Cardiac fibroblast (primary cell): ENCODE measurements around the gene ELFN1.

Experiments
- DNase-seq, 2 donors: peaks; one replicate each; pipeline versions ENCODE4 v3.0.0 to v3.0.0-alpha.2; 2010; ENCODE audit warnings: low read depth in 2 of 2
- H3K4me3 ChIP-seq, 2 donors: replicated peaks in 1 of 2; 1 replicate in 1 of 2; 2 replicates in 1 of 2; pipeline ENCODE4 v1.5.1; 2011; ENCODE audit warnings: low read depth in 2 of 2, low read length in 2 of 2, mild to moderate bottlenecking in 2 of 2, moderate library complexity in 1 of 2
- TF ChIP-seq, protein P1 (sequence below): IDR thresholded peaks from one replicate; pipeline ENCODE4 v1.5.1; 2011; ENCODE audit warnings: low read depth, mild to moderate bottlenecking, low read length, inconsistent platforms

Gene ELFN1

DNA sequence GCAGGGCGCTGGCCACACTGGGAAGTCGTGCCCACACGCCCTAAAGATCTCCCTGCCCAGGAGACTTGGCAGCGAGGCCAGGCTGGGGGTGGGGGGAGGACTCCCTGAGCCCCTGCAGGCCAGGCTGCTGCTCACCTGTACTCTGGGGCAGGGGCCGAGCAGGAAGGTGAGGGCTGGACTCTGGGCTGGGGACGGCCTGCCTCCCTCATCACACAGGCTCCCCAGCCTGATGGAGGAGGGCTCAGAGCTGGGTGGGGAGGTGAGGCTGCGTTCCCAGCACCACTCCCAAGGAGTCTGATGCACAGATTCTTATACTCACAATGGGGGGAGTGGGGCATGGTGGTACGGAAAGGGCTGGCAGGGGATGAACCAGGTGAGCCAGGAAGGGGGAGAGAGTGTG lies 71.2 kb downstream of the ELFN1 start:
- no peak for DNase-seq
- TF ChIP-seq, protein P1, sequence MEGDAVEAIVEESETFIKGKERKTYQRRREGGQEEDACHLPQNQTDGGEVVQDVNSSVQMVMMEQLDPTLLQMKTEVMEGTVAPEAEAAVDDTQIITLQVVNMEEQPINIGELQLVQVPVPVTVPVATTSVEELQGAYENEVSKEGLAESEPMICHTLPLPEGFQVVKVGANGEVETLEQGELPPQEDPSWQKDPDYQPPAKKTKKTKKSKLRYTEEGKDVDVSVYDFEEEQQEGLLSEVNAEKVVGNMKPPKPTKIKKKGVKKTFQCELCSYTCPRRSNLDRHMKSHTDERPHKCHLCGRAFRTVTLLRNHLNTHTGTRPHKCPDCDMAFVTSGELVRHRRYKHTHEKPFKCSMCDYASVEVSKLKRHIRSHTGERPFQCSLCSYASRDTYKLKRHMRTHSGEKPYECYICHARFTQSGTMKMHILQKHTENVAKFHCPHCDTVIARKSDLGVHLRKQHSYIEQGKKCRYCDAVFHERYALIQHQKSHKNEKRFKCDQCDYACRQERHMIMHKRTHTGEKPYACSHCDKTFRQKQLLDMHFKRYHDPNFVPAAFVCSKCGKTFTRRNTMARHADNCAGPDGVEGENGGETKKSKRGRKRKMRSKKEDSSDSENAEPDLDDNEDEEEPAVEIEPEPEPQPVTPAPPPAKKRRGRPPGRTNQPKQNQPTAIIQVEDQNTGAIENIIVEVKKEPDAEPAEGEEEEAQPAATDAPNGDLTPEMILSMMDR = no peak
- H3K4me3 ChIP-seq = no peak overlapping the region

DNA sequence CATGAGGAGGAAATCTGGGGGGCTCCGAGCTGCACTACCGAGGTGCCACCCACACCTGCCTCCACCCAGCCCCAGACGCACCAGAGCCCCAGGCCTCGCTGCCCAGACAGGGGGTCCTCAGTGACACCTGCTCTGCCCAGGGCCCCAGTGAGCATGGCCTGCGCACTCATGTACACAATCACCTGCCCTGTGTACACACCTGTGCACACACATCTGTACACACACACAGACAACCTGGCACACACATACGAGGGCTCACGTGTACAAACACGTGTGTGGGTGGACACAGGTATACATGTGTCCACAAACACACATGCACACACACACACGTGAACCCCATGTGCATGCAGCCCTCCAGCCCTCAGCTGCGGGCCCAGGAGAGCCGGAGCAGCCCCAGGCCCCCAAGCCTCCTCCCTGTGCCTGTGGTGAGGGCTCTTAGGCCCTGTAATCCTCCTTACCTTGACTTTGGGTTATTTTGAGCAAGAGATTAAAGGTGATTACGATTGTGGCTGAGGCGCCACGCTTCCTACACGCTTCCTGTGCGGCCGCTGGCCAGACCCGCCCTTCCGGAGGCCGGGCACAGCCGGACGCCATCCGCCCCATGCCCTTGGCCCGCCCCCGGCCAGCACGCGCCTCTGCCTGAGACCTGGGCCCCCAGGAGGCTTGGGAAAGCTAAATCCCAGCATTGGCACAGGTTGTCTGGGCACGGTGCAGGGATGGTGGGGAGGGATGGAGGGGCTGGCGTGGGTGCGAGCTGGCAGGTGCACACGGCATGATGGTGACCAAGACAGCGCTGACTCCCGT lies 71.9 kb downstream of the ELFN1 start:
- TF ChIP-seq, protein P1 = no peak
- DNase-seq = no peak
- H3K4me3 ChIP-seq = no peak overlapping the region

DNA sequence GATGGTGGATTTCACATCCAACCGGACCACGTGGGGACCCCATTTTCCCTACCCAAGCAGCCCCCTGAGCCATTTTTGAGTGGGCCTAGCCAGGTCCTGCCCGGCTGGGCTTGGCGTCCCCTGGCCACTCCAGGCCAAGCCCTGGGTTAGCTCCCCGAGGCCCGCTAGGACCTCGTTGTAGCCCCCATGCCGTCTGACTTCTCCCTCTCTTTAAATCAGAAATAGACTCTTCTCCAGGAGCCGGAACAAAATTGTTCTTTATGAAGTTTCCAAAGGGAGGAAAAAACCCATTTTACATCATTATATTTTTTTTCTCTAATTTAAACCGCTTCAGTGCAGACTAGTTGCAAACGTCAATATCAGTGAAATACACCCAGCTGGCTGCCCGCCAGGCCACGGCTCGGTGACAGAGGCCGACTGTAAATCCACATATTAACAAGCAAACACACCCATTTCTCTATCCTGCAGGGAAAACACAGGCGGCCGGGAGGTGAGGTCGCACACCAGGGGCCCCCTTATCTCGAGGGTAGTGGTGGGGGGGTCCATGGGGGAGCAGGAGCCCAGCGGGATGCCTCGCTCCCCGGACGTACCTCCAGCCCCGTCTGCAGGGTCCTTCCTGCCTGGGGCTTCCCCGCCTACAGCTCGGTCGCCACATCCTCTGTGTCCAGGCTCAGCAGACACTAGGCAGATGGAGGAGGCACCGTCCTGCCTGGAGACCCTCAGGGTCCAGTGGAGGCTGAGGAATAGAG lies 72.7 kb downstream of the ELFN1 start:
- DNase-seq = peak; percentile 39 to 43
- H3K4me3 ChIP-seq = no peak overlapping the region
- TF ChIP-seq, protein P1 = no peak

DNA sequence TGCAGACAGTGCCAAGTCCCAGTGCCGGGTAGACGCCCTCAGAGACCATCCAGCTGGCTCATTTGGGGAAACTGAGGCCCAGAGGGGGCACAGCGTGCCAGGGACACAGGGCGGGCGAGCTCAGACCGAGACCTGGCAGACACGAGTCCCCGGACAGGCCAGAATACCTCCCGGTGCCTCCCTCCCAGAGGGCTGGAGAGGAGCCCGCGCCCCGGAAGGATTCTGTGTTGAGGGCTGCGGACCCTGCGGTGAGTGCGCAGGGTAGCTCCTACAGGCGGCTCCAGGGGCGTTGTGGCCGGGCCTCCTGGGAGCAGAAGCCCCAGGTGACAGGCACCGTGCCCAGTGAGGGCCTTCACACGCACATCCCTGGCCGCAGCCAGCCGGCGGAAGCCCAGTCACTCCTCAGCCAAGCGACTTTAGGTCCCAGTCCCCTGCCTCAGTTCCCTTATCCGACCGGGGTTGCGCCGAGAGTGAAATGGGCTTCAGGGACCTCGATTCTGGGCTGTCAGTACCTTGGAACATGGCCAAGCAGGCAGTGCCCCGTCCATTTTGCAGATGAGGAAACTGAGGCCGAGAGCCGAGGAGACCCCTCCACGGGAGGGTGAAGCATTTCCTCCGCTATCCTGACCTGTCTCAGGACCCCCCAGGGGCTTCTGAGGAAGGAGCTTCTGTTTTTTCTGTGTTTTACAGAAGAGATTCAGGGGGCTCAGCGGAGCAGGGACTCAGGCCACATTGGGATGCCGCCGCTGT lies 73.6 kb downstream of the ELFN1 start:
- no peak overlapping the region for H3K4me3 ChIP-seq
- DNase-seq = no peak
- TF ChIP-seq, protein P1 = no peak

DNA sequence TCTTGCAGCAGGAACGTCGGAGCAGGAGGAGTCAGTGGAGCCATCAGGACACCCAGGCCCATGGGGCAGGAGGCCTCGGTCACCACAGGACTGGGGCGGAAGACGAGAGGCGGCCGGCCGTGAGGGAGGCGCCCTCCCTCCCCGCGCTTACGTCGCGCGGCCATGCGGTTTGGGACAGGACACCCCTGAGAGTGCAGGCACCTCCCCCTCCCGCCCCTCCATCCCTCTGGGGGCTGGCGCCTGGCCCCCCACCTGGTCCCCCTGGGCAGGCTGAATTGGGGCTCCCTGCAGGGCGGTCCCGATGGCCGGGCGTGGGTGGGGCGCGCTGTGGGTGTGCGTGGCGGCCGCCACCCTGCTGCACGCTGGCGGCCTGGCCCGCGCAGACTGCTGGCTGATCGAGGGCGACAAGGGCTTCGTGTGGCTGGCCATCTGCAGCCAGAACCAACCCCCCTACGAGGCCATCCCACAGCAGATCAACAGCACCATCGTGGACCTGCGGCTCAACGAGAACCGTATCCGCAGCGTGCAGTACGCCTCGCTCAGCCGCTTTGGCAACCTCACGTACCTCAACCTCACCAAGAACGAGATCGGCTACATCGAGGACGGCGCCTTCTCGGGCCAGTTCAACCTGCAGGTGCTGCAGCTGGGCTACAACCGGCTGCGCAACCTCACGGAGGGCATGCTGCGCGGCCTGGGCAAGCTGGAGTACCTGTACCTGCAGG lies 74.4 kb downstream of the ELFN1 start:
- TF ChIP-seq, protein P1 = no peak
- no peak overlapping the region for H3K4me3 ChIP-seq
- no peak for DNase-seq

DNA sequence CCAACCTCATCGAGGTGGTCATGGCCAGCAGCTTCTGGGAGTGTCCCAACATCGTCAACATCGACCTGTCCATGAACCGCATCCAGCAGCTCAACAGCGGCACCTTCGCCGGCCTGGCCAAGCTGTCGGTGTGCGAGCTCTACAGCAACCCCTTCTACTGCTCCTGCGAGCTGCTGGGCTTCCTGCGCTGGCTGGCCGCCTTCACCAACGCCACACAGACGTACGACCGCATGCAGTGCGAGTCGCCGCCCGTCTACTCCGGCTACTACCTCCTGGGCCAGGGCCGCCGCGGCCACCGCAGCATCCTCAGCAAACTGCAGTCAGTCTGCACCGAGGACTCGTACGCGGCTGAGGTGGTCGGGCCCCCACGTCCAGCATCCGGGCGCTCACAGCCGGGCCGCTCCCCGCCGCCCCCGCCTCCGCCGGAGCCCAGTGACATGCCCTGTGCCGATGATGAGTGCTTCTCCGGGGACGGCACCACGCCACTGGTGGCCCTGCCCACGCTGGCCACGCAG lies 75.0 kb downstream of the ELFN1 start:
- TF ChIP-seq, protein P1 = no peak
- H3K4me3 ChIP-seq = no peak overlapping the region
- no peak for DNase-seq
